HG02884 (cell line): Measurements from ENCODE around the gene HP1BP3.

Experiments
- ATAC-seq: cut with Tn5 transposase; IDR thresholded peaks from one replicate; pipeline ENCODE4 v1.9.1; 2021; ENCODE audit warnings: mild to moderate bottlenecking, moderate library complexity; ENCODE audit not compliant: unreplicated experiment

HP1BP3 gene

GRCh38 chr1:20715406-20715805 is 71.7 kb downstream of the HP1BP3 start:
- ATAC-seq, result no peak

DNA sequence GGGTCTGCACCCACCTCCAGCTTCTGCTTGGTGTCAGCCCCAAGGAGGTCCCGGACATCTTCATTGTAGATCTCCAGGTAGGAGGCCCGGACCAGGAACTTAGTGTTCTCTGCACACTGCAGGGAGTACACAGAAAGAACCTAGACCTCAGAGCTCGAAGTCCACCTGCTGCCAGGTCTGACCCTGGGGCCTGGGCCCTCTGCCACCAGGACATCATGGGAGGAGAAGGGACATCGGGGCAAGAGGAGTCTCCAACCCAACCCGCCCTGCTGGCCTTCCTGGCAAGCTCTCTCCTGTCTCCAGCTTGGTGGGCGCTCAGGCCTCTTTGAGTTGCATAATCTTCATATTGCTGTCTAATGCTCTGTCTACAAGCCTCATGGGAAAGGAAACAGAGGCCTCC is 73.7 kb downstream of the HP1BP3 start:
- no peak for ATAC-seq

GRCh38 chr1:20712215-20712577 is 74.9 kb downstream of the HP1BP3 start:
- no peak for ATAC-seq

- no peak for ATAC-seq
Observed at GRCh38 chr1:20711285-20712214, 75.6 kb downstream of the HP1BP3 start.

- no peak for ATAC-seq
Observed at GRCh38 chr1:20710469-20711284, 76.4 kb downstream of the HP1BP3 start.

- ATAC-seq, result no peak
Observed at GRCh38 chr1:20709868-20710267, 77.2 kb downstream of the HP1BP3 start.

- no peak for ATAC-seq
Observed at GRCh38 chr1:20708891-20709290, 78.2 kb downstream of the HP1BP3 start.

- ATAC-seq, result no peak
Observed at GRCh38 chr1:20708057-20708456, 79.0 kb downstream of the HP1BP3 start.

DNA sequence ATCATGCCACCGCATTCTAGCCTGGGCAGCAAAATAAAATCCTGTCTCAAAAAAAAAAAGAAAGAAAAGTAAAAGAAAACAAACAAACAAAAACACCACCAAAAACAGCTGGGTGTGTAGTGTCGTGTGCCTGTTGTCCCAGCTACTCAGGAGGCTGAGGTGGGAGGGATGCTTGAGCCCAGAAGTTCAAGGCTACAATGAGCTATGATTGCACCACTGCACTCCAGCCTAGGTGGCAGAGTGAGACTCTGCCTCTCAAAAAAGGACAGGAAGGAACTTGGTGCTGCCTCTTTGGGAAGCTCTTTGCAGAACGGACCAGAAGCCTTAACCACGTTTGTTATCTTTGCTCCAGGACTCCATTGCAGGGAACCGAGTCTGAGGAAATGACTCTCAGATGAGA is 80.3 kb downstream of the HP1BP3 start:
- ATAC-seq, result no peak

- ATAC-seq, result no peak
Observed at GRCh38 chr1:20705203-20705755, 81.8 kb downstream of the HP1BP3 start.

DNA sequence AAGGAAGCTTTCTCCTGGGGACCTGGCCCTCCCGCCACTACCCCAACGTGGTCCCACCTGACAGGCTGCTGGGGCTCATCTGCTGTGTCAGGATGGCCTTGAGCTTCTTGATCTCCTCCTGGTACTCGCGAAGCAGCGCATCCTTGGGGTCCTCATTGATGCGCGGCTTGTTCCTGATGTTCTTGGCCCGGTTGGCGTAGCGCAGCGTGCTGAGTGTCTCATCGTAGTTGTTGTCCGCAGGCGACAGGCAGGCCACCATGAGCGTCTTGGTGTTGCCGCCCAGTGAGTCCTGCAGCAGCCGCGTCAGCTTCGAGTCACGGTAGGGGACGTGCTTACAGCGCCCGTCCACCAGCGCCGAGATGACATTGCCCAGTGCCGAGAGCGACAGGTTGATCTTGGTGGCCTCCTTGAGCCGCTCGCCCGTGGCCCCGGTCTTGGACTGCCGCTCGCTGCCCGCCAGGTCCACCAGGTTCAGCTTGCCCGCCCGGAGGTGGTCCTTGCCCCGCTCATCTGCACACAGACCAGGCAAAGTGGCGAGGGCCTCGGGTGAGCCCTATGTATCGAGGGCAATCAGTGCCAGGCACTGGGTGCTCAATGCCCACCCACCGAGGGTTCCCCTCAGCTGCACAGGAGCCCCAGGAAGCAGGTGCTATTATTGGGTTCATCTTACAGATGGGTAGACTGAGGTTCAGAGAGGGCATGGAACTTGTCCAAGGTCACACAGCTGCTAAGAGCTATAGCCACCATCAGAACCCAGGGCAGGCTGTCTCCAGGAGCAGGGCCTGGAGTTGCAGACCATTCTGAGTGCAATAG is 82.5 kb downstream of the HP1BP3 start:
- ATAC-seq, result no peak

DNA sequence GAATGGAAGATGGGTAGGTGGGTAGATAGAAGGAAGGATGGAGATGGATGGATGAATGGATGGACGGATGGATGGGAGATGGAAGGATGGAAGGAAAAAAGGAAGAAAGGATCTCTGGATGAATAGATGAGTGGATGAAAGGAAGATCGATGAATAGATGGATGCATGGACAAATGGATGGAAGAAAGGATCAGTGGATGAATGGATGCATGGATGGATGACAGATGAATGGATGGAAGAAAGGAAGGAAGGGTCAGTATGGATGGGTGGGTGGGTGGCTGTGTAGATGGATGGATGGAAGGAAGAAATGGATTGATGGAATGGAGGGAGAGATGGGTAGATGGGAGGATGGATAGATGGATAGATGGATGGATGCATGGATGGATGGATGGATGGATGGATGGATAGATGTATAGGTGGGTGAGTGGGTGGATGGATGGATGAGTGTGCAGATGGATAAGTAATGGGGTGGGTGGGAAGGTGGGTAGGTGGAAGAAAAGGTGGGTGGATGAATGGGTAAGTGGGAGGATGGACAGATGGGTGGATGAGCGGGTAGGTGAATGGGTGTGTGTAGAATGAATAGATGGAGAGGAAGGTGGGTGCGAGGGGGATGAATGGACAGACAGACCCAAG is 83.9 kb downstream of the HP1BP3 start:
- no peak for ATAC-seq

GRCh38 chr1:20702416-20702815 is 84.7 kb downstream of the HP1BP3 start:
- ATAC-seq, result no peak

GRCh38 chr1:20701847-20702246 is 85.3 kb downstream of the HP1BP3 start:
- no peak for ATAC-seq

DNA sequence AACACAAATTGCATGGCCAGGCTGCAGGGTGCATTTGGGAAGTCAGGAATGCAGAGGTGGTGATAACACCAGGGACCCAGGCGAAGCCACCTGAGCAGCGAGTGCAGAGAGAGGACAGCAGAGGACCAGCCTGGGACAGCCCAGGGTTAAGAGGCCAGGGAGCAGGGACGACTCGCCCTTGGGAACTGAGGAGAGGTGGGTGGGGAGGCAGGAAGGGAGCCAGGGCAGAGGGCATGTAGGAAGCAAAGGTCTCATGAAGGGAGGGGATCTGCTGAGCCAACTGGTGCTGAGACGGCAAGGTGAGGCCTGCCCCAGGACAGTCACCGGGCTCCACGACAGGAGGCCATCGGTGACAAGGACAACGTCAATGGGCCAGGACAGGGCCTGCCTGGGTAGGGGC is 85.7 kb downstream of the HP1BP3 start:
- no peak for ATAC-seq

DNA sequence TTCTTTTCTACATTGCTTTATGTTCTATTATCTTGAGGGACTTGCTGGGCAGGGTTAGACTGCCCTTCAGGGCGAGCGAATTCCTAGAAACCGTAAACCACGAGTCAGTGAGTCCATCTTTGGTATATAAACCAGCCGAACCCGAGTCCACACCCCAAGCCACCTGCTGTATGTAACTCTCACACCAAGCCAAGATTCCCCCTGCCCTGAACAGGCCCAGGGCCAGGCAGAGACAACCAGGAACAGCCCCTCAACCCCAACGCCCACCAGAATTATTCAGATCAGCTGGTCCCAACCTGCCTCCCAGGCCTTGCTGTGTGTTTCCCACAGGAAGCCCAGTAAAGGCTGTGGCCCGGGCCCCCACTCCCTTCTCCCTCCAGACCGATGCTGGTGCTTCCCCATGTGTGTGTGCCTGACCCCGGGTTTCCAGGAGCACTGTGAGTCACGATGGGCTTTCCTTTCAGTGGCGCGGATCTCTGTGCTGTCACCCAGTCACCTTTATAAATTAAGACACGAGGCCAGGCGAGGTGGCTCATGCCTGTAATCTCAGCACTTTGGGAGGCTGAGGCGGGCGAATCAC is 86.4 kb downstream of the HP1BP3 start:
- no peak for ATAC-seq

DNA sequence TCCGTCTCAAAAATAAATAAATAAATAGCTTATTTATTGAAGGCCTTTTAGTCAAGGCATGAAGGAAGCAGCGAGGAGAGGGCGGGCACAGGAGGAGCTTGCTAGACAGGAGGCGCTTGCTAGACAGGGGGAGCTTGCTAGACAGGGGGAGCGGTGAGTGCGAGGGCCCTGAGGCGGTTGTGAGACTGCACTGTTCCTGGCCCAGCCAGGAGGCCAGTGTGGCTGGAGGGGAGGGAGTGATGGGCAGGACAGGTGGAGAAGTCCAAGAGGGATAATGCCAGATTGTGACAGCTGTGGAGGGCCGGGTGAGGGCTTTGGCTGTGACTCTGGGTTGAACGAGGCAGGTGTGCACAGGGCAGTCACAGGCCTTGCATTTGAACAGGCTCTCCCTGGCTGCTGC is 87.5 kb downstream of the HP1BP3 start:
- no peak for ATAC-seq

- ATAC-seq, result no peak
Observed at GRCh38 chr1:20698195-20698910, 88.8 kb downstream of the HP1BP3 start.

DNA sequence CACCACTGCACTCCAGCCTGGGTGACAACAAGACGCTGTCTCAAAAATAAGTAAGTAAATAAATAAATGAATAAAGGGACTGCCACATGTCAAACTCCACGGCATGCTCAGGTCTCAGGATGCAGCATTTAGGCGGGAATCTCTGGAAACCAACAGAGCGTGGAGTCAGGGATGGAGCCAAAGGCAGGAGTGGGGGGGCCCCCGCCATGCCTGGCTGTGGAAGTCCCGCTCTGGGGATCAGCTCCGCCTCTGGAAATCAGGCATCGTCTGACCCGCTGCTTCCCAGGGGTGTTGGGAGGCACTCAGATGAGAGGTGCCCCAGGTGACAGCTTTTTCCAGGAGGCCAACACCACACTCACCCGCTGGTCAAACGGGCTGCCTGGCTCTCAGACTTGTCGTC is 89.5 kb downstream of the HP1BP3 start:
- ATAC-seq, result no peak
